ENCODE results near the gene IP6K2. TPM values are rescaled to one million over a fixed set of nuclear protein-coding genes. Genes with fewer than 3 reads are reported as not detected.

Gene IP6K2
- polyA plus RNA-seq, 6 donors from 2014 or later = 53.6 to 96.9 (median 68.7) TPM

DNA sequence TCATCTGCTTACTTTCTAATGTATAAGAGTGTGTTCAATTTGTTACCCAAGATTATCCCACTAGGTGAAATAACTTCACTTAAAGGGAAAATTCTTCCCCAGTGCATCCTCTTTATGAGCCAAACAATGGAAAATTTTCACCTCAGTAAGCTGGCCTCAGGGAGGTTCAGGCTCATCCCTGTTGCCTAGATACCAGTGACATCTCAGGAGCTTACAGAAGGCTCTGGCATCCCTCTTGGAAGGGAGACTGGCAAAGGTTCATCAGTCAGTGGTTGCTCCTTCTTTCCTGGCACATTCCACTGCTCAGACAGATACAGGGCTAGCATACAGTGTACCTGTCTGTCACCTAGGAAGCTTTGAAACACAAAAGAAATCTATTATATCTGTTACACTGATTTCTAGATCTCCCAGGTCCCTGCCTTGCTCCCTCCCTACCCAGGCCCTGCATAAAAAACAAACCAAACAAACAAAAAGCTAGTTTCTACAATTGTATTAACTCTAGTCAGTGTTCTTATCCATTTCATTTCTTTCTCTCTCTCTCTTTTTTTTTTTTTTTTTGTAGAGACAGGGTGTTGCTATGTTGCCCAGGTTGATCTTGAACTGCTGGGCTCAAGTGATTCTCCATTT lies 1.7 kb downstream of the IP6K2 start:
- ATAC-seq (ENCODE audit: low read depth in 2 of 2) (no peak), DNase-seq (no peak)
- Mint-ChIP-seq H3K9me3 (no peaks in the 10 kb centered on the region), H3K4me1 (peaks cover 30 to 53% (median 47%) of the 10 kb centered on the region in 3 donors), H3K27ac (peak overlapping the region in 5 of 6 donors; percentile 47 to 98 (median 96)), H3K4me3 (peak overlapping the region; percentile 94 to 99 (median 98)), H3K27me3 (peaks cover 0 to 9% (median 9%) of the 10 kb centered on the region in 3 donors), H3K36me3 (no peaks in the 10 kb centered on the region)

DNA sequence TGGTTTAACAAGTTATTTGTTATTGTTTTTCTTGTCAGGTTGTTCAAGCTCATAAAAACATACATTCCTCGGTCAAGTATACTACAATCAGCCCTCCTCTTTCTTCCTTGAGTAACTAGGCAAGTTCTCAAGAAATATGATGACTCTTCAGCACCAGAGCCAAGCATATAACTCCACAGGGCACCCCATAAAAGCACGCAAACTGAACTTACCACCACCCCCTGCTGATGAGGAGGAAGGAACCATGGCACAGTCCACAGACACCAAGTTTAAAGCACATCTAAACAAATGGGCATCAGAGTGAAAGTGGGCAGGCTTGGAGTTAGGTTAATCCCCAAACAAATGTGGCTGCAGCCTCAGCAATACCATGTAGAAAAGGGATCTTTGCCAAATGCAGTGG lies 5.3 kb downstream of the IP6K2 start:
- no peak for DNase-seq
- Mint-ChIP-seq H3K9me3 (no peaks in the 10 kb centered on the region), H3K27ac (peak overlapping the region in 3 of 6 donors; percentile 57 to 80 (median 69)), H3K4me1 (peaks cover 33 to 58% (median 56%) of the 10 kb centered on the region in 3 donors), H3K27me3 (no peaks in the 10 kb centered on the region), H3K36me3 (no peaks in the 10 kb centered on the region), H3K4me3 (no peak overlapping the region)
- no peak for ATAC-seq (ENCODE audit: low read depth in 2 of 2)

DNA sequence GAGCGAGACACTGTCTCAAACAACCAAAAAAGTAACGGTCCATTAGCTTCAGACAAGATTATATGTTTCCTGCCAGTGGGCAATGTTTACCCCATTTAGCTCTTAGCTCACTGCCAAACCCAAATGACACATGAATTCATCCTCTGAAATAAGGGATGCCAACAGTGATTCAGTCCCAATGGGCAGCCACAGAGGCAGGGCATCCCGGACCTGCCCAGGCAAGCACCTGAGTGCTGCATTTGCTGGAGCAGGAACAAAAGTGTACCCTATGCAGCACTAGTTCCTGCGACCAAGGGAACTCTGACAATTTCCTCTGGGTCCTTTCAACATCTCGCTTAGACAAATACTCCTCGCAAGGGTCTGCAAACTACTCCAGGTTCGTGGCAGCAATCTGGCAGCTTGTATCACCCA lies 8.0 kb downstream of the IP6K2 start:
- DNase-seq = no peak
- Mint-ChIP-seq H3K27ac (peak overlapping the region in 2 of 6 donors; percentile 26 to 27), H3K9me3 (no peaks in the 10 kb centered on the region), H3K36me3 (no peaks in the 10 kb centered on the region), H3K27me3 (no peaks in the 10 kb centered on the region), H3K4me1 (peaks cover 22 to 52% (median 44%) of the 10 kb centered on the region in 3 donors), H3K4me3 (peak overlapping the region in 1 of 8 donors; percentile 25)
- no peak for ATAC-seq (ENCODE audit: low read depth in 2 of 2)

DNA sequence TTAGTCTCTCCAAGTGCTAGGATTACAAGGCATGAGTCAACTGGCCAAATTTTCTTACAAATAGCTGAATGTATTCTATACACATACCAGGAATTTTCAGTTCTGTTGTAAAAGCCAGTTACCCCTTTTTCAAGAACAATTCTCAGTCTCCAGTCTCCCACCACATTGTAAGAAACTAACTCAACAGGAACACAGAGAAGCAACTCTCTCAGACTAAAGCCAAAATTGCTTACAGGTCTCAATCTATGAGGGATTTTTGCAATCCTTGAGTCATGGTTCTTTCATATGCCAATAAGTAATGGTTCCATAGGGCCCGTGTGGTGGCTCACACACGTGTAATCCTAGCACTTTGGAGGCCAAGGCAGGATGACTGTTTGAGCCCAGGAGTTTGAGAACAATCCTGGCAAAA lies 8.5 kb downstream of the IP6K2 start:
- DNase-seq (no peak), ATAC-seq (ENCODE audit: low read depth in 2 of 2) (no peak)
- Mint-ChIP-seq H3K27me3 (no peaks in the 10 kb centered on the region), H3K9me3 (no peaks in the 10 kb centered on the region), H3K27ac (peak overlapping the region in 2 of 6 donors; percentile 26 to 66), H3K4me1 (peaks cover 20 to 52% (median 41%) of the 10 kb centered on the region in 3 donors), H3K4me3 (no peak overlapping the region), H3K36me3 (no peaks in the 10 kb centered on the region)

DNA sequence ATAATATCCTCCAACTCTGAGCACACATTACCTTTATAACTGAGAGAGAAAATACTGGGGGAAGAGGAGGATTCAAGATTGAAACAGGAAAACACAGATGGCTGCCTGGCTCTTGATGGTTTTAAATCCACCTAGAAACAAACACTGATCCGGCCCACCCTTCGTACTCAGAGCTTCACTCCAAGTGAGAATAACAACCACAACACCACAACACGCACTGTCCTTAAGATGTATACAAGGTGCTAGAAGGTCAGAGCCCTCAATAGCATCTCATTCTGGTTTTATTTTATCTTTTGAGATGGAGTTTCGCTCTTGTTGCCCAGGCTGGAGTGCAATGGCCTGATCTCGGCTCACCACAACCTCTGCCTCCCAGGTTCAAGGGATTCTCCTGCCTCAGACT lies 9.9 kb downstream of the IP6K2 start:
- Mint-ChIP-seq H3K4me1 (peaks cover 23 to 55% (median 46%) of the 10 kb centered on the region in 3 donors), H3K27ac (peak overlapping the region in 1 of 6 donors; percentile 6), H3K27me3 (no peaks in the 10 kb centered on the region), H3K9me3 (peaks cover 0 to 4% (median 0%) of the 10 kb centered on the region in 7 donors), H3K36me3 (peaks cover 8% of the 10 kb centered on the region in 2 donors), H3K4me3 (no peak overlapping the region)
- DNase-seq (no peak), ATAC-seq (ENCODE audit: low read depth in 2 of 2) (no peak)

DNA sequence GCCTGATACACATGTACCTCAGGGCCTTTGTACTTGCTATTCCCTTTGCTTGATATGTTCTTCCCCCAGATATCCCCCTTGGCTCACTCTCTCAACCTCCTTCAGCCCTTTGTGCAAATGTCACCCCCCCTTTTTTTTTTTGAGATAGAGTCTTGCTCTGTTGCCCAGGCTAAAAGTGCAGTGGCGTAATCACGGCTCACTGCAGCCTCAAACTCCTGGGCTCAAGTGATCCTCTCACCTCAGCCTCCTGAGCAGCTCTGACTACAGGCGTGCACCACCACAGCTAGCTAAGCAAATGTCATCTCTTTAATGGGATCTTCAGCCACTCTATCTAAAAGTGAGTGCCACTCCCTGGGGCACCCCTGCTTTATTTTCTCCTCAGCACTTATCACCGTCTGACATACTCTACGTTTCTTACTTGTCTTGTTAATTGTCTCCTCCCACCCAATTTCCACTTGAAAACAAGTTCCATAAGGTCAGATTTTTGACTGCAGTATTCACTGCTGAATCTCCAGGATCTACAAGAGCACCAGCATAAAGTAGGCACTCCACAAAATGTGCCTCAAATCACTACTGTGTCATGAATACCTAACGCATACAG lies 14.6 kb downstream of the IP6K2 start:
- Mint-ChIP-seq H3K27me3 (no peaks in the 10 kb centered on the region), H3K4me1 (peaks cover 15 to 40% (median 31%) of the 10 kb centered on the region in 3 donors), H3K36me3 (peaks cover 8% of the 10 kb centered on the region in 2 donors), H3K9me3 (peaks cover 0 to 4% (median 0%) of the 10 kb centered on the region in 7 donors), H3K27ac (peak overlapping the region in 3 of 6 donors; percentile 5 to 71 (median 64)), H3K4me3 (peak overlapping the region in 1 of 8 donors; percentile 48)
- no peak for DNase-seq
- ATAC-seq (ENCODE audit: low read depth in 2 of 2) = no peak

DNA sequence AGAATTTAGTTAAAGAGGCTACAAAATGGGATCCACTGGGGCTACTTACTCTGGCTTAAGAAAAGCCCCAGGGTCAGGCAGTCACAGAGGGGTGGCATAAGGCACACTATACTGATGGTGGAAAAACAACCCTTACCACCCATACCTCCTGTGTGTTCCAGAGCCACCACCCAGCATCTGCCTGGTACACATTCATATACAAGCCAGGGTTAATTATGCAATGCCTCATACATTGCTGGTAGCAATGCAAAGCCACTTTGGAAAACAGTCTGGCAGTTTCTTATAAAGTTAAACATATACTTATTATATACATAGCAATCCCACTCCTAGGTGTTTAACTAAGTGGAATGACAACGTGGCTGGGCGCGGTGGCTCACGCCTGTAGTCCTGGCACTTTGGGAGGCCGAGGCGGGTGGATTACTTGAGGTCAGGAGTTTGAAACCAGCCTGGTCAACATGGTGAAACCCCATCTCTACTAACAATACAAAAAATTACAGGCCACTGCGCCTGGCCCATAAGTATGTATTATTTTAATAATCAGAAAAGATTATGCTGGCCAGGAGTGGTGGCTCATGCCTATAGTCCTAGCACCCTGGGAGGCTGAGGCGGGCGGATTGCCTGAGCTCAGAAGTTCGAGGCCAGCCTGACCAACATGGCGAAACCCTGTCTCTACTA lies 16.2 kb downstream of the IP6K2 start:
- H3K4me3 Mint-ChIP-seq = no peak overlapping the region
- no peak overlapping the region for H3K27ac Mint-ChIP-seq
- H3K27me3 Mint-ChIP-seq = no peaks in the 10 kb centered on the region
- ATAC-seq (ENCODE audit: low read depth in 2 of 2) (no peak), DNase-seq (no peak)
- peaks cover 8% of the 10 kb centered on the region in 2 donors for H3K36me3 Mint-ChIP-seq
- H3K4me1 Mint-ChIP-seq = peaks cover 19 to 36% (median 26%) of the 10 kb centered on the region in 3 donors
- H3K9me3 Mint-ChIP-seq = peaks cover 0 to 4% (median 0%) of the 10 kb centered on the region in 7 donors

DNA sequence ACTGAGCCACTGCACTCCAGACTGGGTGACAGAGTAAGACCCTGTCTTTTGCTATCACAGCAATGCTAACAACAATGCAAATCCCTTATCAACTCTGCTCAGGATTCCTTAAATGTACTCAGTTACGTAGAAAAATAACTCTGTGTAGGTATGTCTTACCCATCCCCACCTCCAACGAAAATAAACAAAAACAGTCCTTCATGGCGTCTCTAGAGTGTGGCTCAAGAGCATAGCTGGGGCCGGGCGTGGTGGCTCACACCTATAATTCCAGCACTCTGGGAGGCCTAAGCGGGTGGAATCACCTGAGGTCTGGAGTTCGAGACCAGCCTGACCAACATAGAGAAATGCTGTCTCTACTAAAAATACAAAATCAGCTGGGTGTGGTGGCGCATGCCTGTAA lies 18.1 kb downstream of the IP6K2 start:
- H3K4me1 Mint-ChIP-seq = peaks cover 19 to 32% (median 26%) of the 10 kb centered on the region in 3 donors
- no peak overlapping the region for H3K4me3 Mint-ChIP-seq
- H3K27me3 Mint-ChIP-seq = no peaks in the 10 kb centered on the region
- H3K36me3 Mint-ChIP-seq = peaks cover 8% of the 10 kb centered on the region in 2 donors
- H3K9me3 Mint-ChIP-seq = peaks cover 0 to 4% (median 0%) of the 10 kb centered on the region in 7 donors
- DNase-seq = no peak
- H3K27ac Mint-ChIP-seq = no peak overlapping the region
- ATAC-seq (ENCODE audit: low read depth in 2 of 2) = no peak

DNA sequence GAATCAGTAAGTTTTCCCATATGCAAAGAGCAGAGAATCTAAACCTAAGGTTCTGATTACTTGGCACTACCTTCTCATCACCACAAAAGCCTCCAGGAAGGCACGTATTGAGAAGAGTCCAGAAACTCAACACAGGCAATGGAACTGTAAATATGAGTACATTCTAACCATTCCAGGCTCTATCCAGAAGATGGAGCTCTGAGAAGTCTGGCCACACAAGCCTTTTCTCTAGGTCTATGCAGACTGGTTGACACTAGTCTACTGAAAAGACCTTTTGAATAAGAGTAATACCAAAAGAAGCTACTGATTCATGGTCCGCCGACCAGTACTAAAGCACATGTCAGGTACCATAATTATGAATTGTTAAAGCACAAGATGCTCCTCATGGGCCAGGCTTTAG lies 19.1 kb downstream of the IP6K2 start:
- H3K4me1 Mint-ChIP-seq = peaks cover 19 to 32% (median 24%) of the 10 kb centered on the region in 3 donors
- no peaks in the 10 kb centered on the region for H3K27me3 Mint-ChIP-seq
- H3K27ac Mint-ChIP-seq = no peak overlapping the region
- peaks cover 6 to 8% of the 10 kb centered on the region in 2 donors for H3K36me3 Mint-ChIP-seq
- H3K9me3 Mint-ChIP-seq = peaks cover 0 to 4% (median 0%) of the 10 kb centered on the region in 7 donors
- DNase-seq (no peak), ATAC-seq (ENCODE audit: low read depth in 2 of 2) (no peak)
- H3K4me3 Mint-ChIP-seq = no peak overlapping the region

DNA sequence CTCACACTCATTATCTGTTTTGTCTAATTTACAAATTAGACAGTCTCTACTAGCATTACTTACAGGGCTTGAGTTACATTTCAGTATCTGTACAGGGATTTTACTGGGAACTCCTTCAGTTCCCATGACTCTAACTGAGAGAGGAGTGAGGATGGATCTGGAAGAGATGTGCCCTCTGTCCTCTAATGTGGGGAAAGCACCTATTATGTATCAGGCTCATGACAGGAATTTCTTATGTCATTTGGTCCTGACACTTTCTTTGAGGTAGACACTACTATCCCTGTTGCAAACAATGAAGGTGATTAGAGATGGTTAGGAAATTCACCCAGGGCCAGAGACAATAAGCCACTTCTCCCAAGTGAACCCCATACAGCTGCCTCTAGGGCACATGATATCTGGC lies 20.4 kb downstream of the IP6K2 start:
- Mint-ChIP-seq H3K4me3 (no peak overlapping the region), H3K27me3 (no peaks in the 10 kb centered on the region), H3K4me1 (peaks cover 12 to 27% (median 17%) of the 10 kb centered on the region in 3 donors), H3K27ac (peak overlapping the region in 2 of 6 donors; percentile 38 to 47), H3K36me3 (no peaks in the 10 kb centered on the region), H3K9me3 (no peaks in the 10 kb centered on the region)
- ATAC-seq (ENCODE audit: low read depth in 2 of 2) (no peak), DNase-seq (no peak)

DNA sequence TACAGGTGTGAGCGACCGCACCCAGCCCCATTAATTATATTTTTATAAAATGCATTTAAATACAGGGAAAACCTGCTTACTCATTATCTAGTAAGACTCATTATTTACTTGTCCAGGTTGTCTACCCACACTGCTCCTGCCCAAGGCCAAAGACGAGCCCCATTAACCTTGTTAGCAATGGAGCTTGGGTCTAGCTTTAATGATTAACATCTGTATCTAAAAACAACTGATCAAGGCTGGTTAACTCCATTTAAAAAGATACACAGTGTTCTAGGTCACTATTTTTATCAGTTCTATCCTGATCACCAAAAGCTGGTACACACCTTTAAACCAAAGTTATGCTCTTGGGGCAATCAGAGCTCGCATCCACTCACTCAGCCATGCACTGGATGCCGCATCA lies 20.9 kb downstream of the IP6K2 start:
- Mint-ChIP-seq H3K27ac (peak overlapping the region in 1 of 6 donors; percentile 47), H3K9me3 (no peaks in the 10 kb centered on the region), H3K27me3 (no peaks in the 10 kb centered on the region), H3K4me3 (no peak overlapping the region), H3K4me1 (peaks cover 12 to 27% (median 17%) of the 10 kb centered on the region in 3 donors), H3K36me3 (peaks cover 0 to 3% of the 10 kb centered on the region in 2 donors)
- no peak for DNase-seq
- no peak for ATAC-seq (ENCODE audit: low read depth in 2 of 2)

DNA sequence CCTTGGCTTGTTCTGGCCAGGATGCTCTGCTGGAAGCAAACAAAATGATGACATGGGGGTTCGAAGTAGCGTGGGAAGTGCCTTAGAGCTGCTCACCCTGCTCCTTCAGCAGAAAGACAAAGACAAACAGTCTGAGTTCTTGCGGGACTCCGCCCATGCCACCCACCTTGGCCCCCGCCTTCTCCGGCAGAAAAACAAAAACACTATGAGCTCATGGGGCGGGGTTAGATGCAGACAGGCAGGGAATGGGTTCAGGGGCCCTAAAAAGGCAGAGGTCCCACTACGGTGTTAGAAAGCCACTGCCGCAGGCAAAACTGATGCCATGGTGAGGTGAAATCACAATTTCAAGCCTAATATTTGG lies 21.6 kb downstream of the IP6K2 start:
- no peaks in the 10 kb centered on the region for H3K9me3 Mint-ChIP-seq
- peaks cover 0 to 7% of the 10 kb centered on the region in 2 donors for H3K36me3 Mint-ChIP-seq
- no peak overlapping the region for H3K27ac Mint-ChIP-seq
- no peak for DNase-seq
- no peak for ATAC-seq (ENCODE audit: low read depth in 2 of 2)
- no peaks in the 10 kb centered on the region for H3K27me3 Mint-ChIP-seq
- peaks cover 10 to 26% (median 12%) of the 10 kb centered on the region in 3 donors for H3K4me1 Mint-ChIP-seq
- no peak overlapping the region for H3K4me3 Mint-ChIP-seq

DNA sequence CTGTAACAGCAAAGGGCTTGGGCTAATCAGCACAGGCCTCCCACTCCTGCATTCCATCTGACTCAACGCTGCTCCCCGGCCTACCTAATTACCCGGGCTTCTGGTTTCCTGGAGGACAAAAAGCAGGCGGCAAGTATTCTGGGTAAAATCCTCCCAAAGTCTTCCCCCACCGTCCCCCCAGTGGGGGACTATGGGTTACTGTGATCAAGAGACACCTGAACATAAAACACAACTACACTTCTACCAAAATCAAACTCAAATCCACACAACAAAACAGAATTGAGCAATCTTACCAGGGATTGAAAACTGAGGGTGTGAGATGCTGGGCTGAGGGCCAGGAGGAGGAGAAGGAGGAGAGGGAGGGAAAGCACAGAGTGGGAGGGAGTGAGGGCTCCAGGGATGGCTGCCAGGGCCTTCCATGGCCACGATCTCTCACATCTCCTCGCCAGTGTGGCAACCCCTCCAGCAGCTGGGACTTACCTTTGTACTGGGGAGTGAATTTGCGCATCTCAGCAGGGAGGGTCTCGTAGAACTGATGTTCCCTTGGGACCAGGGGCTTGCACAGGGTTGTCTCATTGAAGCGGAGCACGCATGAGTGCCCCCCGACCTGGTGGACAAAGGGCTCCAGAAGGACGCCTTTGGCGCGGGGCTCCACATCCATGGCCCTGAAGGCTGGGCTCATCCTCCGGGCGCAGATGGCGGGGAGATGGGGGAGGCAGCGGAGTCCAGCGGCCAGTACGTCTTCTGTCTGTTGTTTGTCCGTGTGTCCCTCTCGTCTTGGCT lies 22.2 kb downstream of the IP6K2 start:
- DNase-seq (no peak), ATAC-seq (ENCODE audit: low read depth in 2 of 2) (no peak)
- Mint-ChIP-seq H3K27ac (no peak overlapping the region), H3K9me3 (no peaks in the 10 kb centered on the region), H3K4me3 (no peak overlapping the region), H3K36me3 (peaks cover 0 to 7% of the 10 kb centered on the region in 2 donors), H3K4me1 (peaks cover 7 to 21% (median 12%) of the 10 kb centered on the region in 3 donors), H3K27me3 (no peaks in the 10 kb centered on the region)

All from naive B cell (primary cell).